Type B pancreatic cell (in vitro differentiated cells): ENCODE data around the gene ACKR3. TPM values are rescaled to one million over a fixed set of nuclear protein-coding genes. Genes with fewer than 3 reads are reported as not detected.

ENCODE experiments used
- DNase-seq: peaks from one replicate; pipeline ENCODE4 v3.0.0; 2021; ENCODE audit warnings: mixed read lengths; ENCODE audit not compliant: unreplicated experiment; ENCODE audit errors: extremely low spot score
- H3K27ac Mint-ChIP-seq: 2 replicates; pipeline ENCODE4 v1.8.0; 2021; ENCODE audit warnings: mild to moderate bottlenecking, mixed read lengths
- H3K27me3 Mint-ChIP-seq: 2 replicates; pipeline ENCODE4 v1.8.0; 2021; ENCODE audit warnings: mixed read lengths
- H3K36me3 Mint-ChIP-seq: 2 replicates; pipeline ENCODE4 v1.8.0; 2021; ENCODE audit warnings: mixed read lengths
- H3K4me1 Mint-ChIP-seq: one replicate; pipeline ENCODE4 v1.8.0; 2021; ENCODE audit warnings: mixed read lengths; ENCODE audit not compliant: unreplicated experiment
- H3K4me3 Mint-ChIP-seq: 2 replicates; pipeline ENCODE4 v1.8.0; 2021; ENCODE audit warnings: mild to moderate bottlenecking, mixed read lengths
- H3K9me3 Mint-ChIP-seq: 2 replicates; pipeline ENCODE4 v1.8.0; 2021; ENCODE audit warnings: mixed read lengths
- total RNA-seq: library from RNA; stranded (reverse); gene quantifications from 2 replicates; pipeline ENCODE4 v1.2.1, GENCODE V29; 2021; ENCODE audit warnings: low replicate concordance
- TF ChIP-seq, protein P1 (sequence below): fragments of 200-600 bp; sonication (generic); conservative IDR thresholded peaks from 2 replicates; pipeline ENCODE4 v1.5.0; 2021; ENCODE audit warnings: antibody characterized with exemption, mild to moderate bottlenecking

ACKR3 gene
- total RNA-seq, 1 donor from 2014 or later: 44.6 TPM

DNA sequence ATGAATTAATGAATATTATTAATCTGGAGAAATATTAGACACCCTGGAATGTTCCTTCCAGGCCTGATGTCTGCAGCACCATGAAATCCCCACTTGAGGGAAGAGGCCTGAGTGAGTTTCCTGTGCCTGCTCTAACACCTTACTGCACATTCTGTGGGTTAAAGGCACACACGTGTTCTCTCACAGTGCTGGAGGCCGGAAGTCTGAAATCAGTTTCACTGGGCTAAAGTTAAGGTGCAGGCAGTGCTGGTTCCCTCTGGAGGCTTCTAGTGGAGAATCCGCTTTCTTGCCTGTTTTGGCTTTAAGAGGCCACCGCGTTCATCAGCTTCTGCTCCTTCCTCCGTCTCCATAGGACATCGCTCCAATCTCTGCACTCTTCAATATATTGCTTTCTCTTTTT, 48.7 kb downstream of the ACKR3 start:
- no peak overlapping the region for H3K27ac Mint-ChIP-seq
- no peak for DNase-seq
- no peaks in the 10 kb centered on the region for H3K9me3 Mint-ChIP-seq
- H3K27me3 Mint-ChIP-seq: peaks cover 38% of the 10 kb centered on the region
- no peak overlapping the region for H3K4me3 Mint-ChIP-seq
- peaks cover 18% of the 10 kb centered on the region for H3K4me1 Mint-ChIP-seq
- no peaks in the 10 kb centered on the region for H3K36me3 Mint-ChIP-seq
- TF ChIP-seq, protein P1, sequence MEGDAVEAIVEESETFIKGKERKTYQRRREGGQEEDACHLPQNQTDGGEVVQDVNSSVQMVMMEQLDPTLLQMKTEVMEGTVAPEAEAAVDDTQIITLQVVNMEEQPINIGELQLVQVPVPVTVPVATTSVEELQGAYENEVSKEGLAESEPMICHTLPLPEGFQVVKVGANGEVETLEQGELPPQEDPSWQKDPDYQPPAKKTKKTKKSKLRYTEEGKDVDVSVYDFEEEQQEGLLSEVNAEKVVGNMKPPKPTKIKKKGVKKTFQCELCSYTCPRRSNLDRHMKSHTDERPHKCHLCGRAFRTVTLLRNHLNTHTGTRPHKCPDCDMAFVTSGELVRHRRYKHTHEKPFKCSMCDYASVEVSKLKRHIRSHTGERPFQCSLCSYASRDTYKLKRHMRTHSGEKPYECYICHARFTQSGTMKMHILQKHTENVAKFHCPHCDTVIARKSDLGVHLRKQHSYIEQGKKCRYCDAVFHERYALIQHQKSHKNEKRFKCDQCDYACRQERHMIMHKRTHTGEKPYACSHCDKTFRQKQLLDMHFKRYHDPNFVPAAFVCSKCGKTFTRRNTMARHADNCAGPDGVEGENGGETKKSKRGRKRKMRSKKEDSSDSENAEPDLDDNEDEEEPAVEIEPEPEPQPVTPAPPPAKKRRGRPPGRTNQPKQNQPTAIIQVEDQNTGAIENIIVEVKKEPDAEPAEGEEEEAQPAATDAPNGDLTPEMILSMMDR: no peak

GRCh38 chr2:236619910-236620612, 50.4 kb downstream of the ACKR3 start:
- Mint-ChIP-seq H3K36me3 (no peaks in the 10 kb centered on the region), H3K9me3 (no peaks in the 10 kb centered on the region), H3K27me3 (peaks cover 32% of the 10 kb centered on the region), H3K4me3 (no peak overlapping the region), H3K27ac (no peak overlapping the region), H3K4me1 (peaks cover 6% of the 10 kb centered on the region)
- DNase-seq: no peak
- TF ChIP-seq, protein P1: no peak

- Mint-ChIP-seq H3K27me3 (peaks cover 32% of the 10 kb centered on the region), H3K4me3 (no peak overlapping the region), H3K36me3 (no peaks in the 10 kb centered on the region), H3K9me3 (no peaks in the 10 kb centered on the region), H3K4me1 (peaks cover 6% of the 10 kb centered on the region), H3K27ac (no peak overlapping the region)
- DNase-seq: no peak
- TF ChIP-seq, protein P1: no peak
Observed at GRCh38 chr2:236621786-236622185, 52.2 kb downstream of the ACKR3 start.

GRCh38 chr2:236622201-236622600, 52.6 kb downstream of the ACKR3 start:
- Mint-ChIP-seq H3K27ac (peak overlapping the region; percentile 56), H3K4me1 (peaks cover 6% of the 10 kb centered on the region), H3K9me3 (no peaks in the 10 kb centered on the region), H3K4me3 (no peak overlapping the region), H3K36me3 (no peaks in the 10 kb centered on the region), H3K27me3 (peaks cover 32% of the 10 kb centered on the region)
- no peak for DNase-seq
- TF ChIP-seq, protein P1: no peak

- Mint-ChIP-seq H3K27me3 (peaks cover 28% of the 10 kb centered on the region), H3K27ac (no peak overlapping the region), H3K4me3 (no peak overlapping the region), H3K4me1 (peaks cover 6% of the 10 kb centered on the region), H3K9me3 (no peaks in the 10 kb centered on the region), H3K36me3 (no peaks in the 10 kb centered on the region)
- TF ChIP-seq, protein P1: no peak
- DNase-seq: no peak
Observed at GRCh38 chr2:236622660-236623059, 53.0 kb downstream of the ACKR3 start.

DNA sequence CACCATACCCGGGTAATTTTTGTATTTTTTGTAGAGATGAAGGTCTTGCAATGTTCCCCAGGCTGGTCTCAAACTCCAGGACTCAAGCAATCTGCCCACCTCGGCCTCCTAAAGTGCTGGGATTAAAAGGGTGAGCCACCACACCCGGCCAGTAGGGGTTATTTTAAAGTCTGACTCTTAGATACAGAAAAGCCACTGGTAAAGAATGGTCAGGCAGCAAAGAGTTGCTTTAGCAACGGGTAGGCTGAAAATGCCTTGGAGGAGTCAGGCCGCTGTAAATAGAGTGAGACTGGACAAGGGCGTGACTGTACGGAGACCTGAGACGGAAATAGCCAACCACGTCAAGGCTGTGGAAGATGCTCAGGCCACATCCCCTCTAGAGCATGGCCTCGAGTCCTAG, 54.2 kb downstream of the ACKR3 start:
- no peak overlapping the region for H3K4me3 Mint-ChIP-seq
- H3K27me3 Mint-ChIP-seq: peaks cover 23% of the 10 kb centered on the region

More for the DNA sequence above, 54.2 kb downstream of the ACKR3 start:
- Mint-ChIP-seq H3K9me3 (no peaks in the 10 kb centered on the region), H3K4me1 (peaks cover 6% of the 10 kb centered on the region), H3K27ac (no peak overlapping the region), H3K36me3 (no peaks in the 10 kb centered on the region)
- TF ChIP-seq, protein P1: peak; percentile 55
- no peak for DNase-seq
